Prostate gland (tissue), 2 donors: ENCODE data around the gene SRD5A1.

Source experiments
- CTCF ChIP-seq, 4 experiments: fragments of 200-600 bp in 2 of 4; fragments of 450-650 bp in 2 of 4; sonication (generic) in 2 of 4; IDR thresholded peaks; 1 replicate in 3 of 4; 2 replicates in 1 of 4; pipeline ENCODE4 v1.5.1; 2016 to 2019; ENCODE audit warnings: antibody characterized with exemption in 4 of 4, mild to moderate bottlenecking in 2 of 4, moderate library complexity in 2 of 4
- POLR2A ChIP-seq: fragments of 450-650 bp; IDR thresholded peaks from one replicate; pipeline ENCODE4 v1.6.1; 2016; ENCODE audit warnings: antibody characterized with exemption, mild to moderate bottlenecking
- POLR2AphosphoS5 ChIP-seq: sonication (generic); formaldehyde crosslinking; IDR thresholded peaks from one replicate; pipeline ENCODE4 v1.6.1; 2017; ENCODE audit warnings: antibody characterized with exemption

GRCh38 chr5:6708814-6709213, 75.6 kb downstream of the SRD5A1 start:
- no peak for TF ChIP-seq CTCF (IDR thresholded peaks at IDR 0.05)
- no peak for TF ChIP-seq POLR2A
- no peak for TF ChIP-seq POLR2AphosphoS5
